PC-9 (cell line): ENCODE measurements around the gene LMAN2. TPM values are rescaled to one million over a fixed set of nuclear protein-coding genes. Genes with fewer than 3 reads are reported as not detected.

Experiments
- BruUV-seq: library from RNA; stranded (reverse); fragments of 400-500 nt; replicated peaks from 2 replicates; lab custom pipeline; 2021; lab: Mats Ljungman, UMichigan
- CTCF ChIA-PET: fragments of 300-600 bp; sonication (Branson Sonifier 250); formaldehyde crosslinking; loops from one replicate; lab custom pipeline; 2022; ENCODE audit warnings: antibody characterized with exemption; lab: Charles Lee
- POLR2A ChIA-PET: fragments of 300-600 bp; sonication (Branson Sonifier 250); formaldehyde crosslinking; loops from one replicate; lab custom pipeline; 2022; ENCODE audit warnings: antibody characterized with exemption; ENCODE audit not compliant: unreplicated experiment; lab: Charles Lee
- DNase-seq, 2 experiments: peaks; one replicate each; pipeline versions ENCODE4 v3.0.0 to v3.0.0-alpha.2; 2015 to 2022; ENCODE audit warnings: mixed read lengths in 1 of 2
- H2AFZ ChIP-seq: fragments of 200-600 bp; sonication (generic); 2 replicates; pipeline ENCODE4 v1.8.1; 2017; ENCODE audit warnings: antibody characterized with exemption
- H3F3A ChIP-seq: fragments of 200-600 bp; sonication (generic); 2 replicates; pipeline ENCODE4 v1.8.1; 2017; ENCODE audit warnings: antibody characterized with exemption, mild to moderate bottlenecking, low read depth; ENCODE audit not compliant: insufficient read depth
- H3K27ac ChIP-seq: fragments of 200-600 bp; sonication (generic); 2 replicates; pipeline ENCODE4 v1.6.1; 2016; ENCODE audit warnings: mixed run types
- H3K27me3 ChIP-seq: fragments of 200-600 bp; sonication (generic); 2 replicates; pipeline ENCODE4 v1.6.1; 2016; ENCODE audit warnings: low read depth, mixed run types; ENCODE audit not compliant: insufficient read depth
- H3K36me3 ChIP-seq: fragments of 200-600 bp; sonication (generic); 2 replicates; pipeline ENCODE4 v1.6.1; 2016; ENCODE audit warnings: low read depth, mixed run types
- H3K4me1 ChIP-seq: fragments of 200-600 bp; sonication (generic); replicated peaks from 2 replicates; pipeline ENCODE4 v1.6.1; 2016; ENCODE audit warnings: mixed run types; ENCODE audit not compliant: insufficient read depth
- H3K4me2 ChIP-seq: fragments of 200-600 bp; sonication (generic); 2 replicates; pipeline ENCODE4 v1.6.1; 2017; ENCODE audit warnings: mixed run types
- H3K4me3 ChIP-seq: fragments of 200-600 bp; sonication (generic); 2 replicates; pipeline ENCODE4 v1.6.1; 2016; ENCODE audit warnings: mixed run types
- H3K79me2 ChIP-seq: fragments of 200-600 bp; sonication (generic); 2 replicates; pipeline ENCODE4 v1.6.1; 2017; ENCODE audit warnings: low read depth, mixed run types
- H3K9me2 ChIP-seq: fragments of 200-600 bp; sonication (generic); 2 replicates; pipeline ENCODE4 v1.8.1; 2017; ENCODE audit warnings: mild to moderate bottlenecking; ENCODE audit not compliant: insufficient read depth
- H3K9me3 ChIP-seq: fragments of 200-600 bp; sonication (generic); 2 replicates; pipeline ENCODE4 v1.8.1; 2016; ENCODE audit warnings: low read depth; ENCODE audit not compliant: insufficient read depth
- H4K20me1 ChIP-seq: fragments of 200-600 bp; sonication (generic); 2 replicates; pipeline ENCODE4 v1.8.1; 2017; ENCODE audit not compliant: insufficient read depth
- CTCF ChIP-seq: fragments of 200-600 bp; sonication (generic); conservative IDR thresholded peaks from 2 replicates; pipeline ENCODE4 v1.6.1; 2017; ENCODE audit warnings: mixed run types, antibody characterized with exemption, mild to moderate bottlenecking, moderate library complexity
- EZH2 ChIP-seq: fragments of 200-600 bp; sonication (generic); IDR thresholded peaks from 2 replicates; pipeline ENCODE4 v1.8.0; 2017; ENCODE audit warnings: antibody characterized with exemption, low read depth
- intact Hi-C: fragments of 100-400 bp; cut with micrococcal nuclease; formaldehyde crosslinking; loops from one replicate; pipeline ENCODE4 v1.10.0; 2022; ENCODE audit not compliant: unreplicated experiment
- total RNA-seq: library from RNA; stranded (reverse); gene quantifications from 2 replicates; pipeline ENCODE4 v1.2.3, GENCODE V29; 2021

LMAN2 gene
- total RNA-seq, 1 experiment from 2014 or later, result 153 TPM

GRCh38 chr5:177359860-177360259 is 8.4 kb upstream of the LMAN2 start:
- Histone ChIP-seq H3K79me2 (no peaks in the 10 kb centered on the region), H4K20me1 (no peaks in the 10 kb centered on the region), H3K36me3 (no peaks in the 10 kb centered on the region), H2AFZ (no peak overlapping the region), H3K9me2 (no peaks in the 10 kb centered on the region), H3K27me3 (peaks cover 14% of the 10 kb centered on the region; the same call in 1 of the 2 replicates), H3K4me2 (no peak overlapping the region), H3K4me3 (no peak overlapping the region), H3F3A (peaks cover 7% of the 10 kb centered on the region; the same call in 1 of the 2 replicates), H3K4me1 (0 out of 2 replicates have a peak, but pooled peaks cover 4% of the 10 kb centered on the region), H3K27ac (no peak overlapping the region), H3K9me3 (no peaks in the 10 kb centered on the region)
- intact Hi-C loops, result no loop called here
- DNase-seq, result no peak
- BruUV-seq, result no TSS peak
- TF ChIP-seq CTCF (no peak), EZH2 (no peak)
- ChIA-PET CTCF (no interaction called here), POLR2A (no interaction called here)

- Histone ChIP-seq H3K9me3 (no peaks in the 10 kb centered on the region), H3K36me3 (no peaks in the 10 kb centered on the region), H2AFZ (no peak overlapping the region), H3K27me3 (peaks cover 14% of the 10 kb centered on the region; the same call in 1 of the 2 replicates), H3K4me1 (0 out of 2 replicates have a peak, but pooled peaks cover 4% of the 10 kb centered on the region), H3K4me3 (no peak overlapping the region), H3F3A (0 out of 2 replicates have a peak, but pooled peaks cover 7% of the 10 kb centered on the region), H3K27ac (no peak overlapping the region), H4K20me1 (no peaks in the 10 kb centered on the region), H3K79me2 (no peaks in the 10 kb centered on the region), H3K4me2 (no peak overlapping the region), H3K9me2 (no peaks in the 10 kb centered on the region)
- no peak for DNase-seq
- TF ChIP-seq EZH2 (no peak), CTCF (no peak)
- intact Hi-C loops, result no loop called here
- POLR2A ChIA-PET, result no interaction called here
- no TSS peak for BruUV-seq
- CTCF ChIA-PET, result no interaction called here
These were observed 8.0 kb upstream of the LMAN2 start for GRCh38 chr5:177359451-177359851.

GRCh38 chr5:177358370-177358819 is 6.9 kb upstream of the LMAN2 start:
- H2AFZ ChIP-seq, result no peak overlapping the region
- H3K36me3 ChIP-seq, result no peaks in the 10 kb centered on the region
- 0 out of 2 replicates have a peak, but pooled peaks cover 2% of the 10 kb centered on the region for H3K4me1 ChIP-seq
- CTCF ChIA-PET, result no interaction called here
- no TSS peak for BruUV-seq
- H3K4me2 ChIP-seq, result no peak overlapping the region
- H3K4me3 ChIP-seq, result no peak overlapping the region
- peaks cover 14% of the 10 kb centered on the region; the same call in 1 of the 2 replicates for H3K27me3 ChIP-seq
- intact Hi-C loops, result no loop called here
- H3K79me2 ChIP-seq, result no peaks in the 10 kb centered on the region
- H3K27ac ChIP-seq, result no peak overlapping the region
- DNase-seq, result no peak
- H3K9me3 ChIP-seq, result no peaks in the 10 kb centered on the region
- TF ChIP-seq EZH2, result no peak
- no peak for TF ChIP-seq CTCF
- 0 out of 2 replicates have a peak, but pooled peaks cover 7% of the 10 kb centered on the region for H3F3A ChIP-seq
- H4K20me1 ChIP-seq, result no peaks in the 10 kb centered on the region
- POLR2A ChIA-PET, result interaction anchor here (0.6 kb wide), 2 partner anchors 99 to 123 kb away, joined by 6 to 7 read pairs; no protein-coding TSS in a partner anchor
- no peaks in the 10 kb centered on the region for H3K9me2 ChIP-seq
